Hindlimb muscle (tissue), 1 donor: ENCODE measurements around the gene SDC3. TPM values are rescaled to one million over a fixed set of nuclear protein-coding genes. Genes with fewer than 3 reads are reported as not detected.
"Not testable (repeated sequence)": the region's sequence is repeated elsewhere in the genome, so short reads cannot be mapped to it uniquely, and the experiment has no call there.

Experiments
- DNase-seq: peaks from one replicate; pipeline ENCODE4 v3.0.0-alpha.2; 2013
- polyA plus RNA-seq: library from polyadenylated mRNA; unstranded; fragments of 120-200 nt; gene quantifications from one replicate; pipeline ENCODE4 v1.2.1, GENCODE V29; 2013; ENCODE audit not compliant: insufficient read length

SDC3 gene, protein sequence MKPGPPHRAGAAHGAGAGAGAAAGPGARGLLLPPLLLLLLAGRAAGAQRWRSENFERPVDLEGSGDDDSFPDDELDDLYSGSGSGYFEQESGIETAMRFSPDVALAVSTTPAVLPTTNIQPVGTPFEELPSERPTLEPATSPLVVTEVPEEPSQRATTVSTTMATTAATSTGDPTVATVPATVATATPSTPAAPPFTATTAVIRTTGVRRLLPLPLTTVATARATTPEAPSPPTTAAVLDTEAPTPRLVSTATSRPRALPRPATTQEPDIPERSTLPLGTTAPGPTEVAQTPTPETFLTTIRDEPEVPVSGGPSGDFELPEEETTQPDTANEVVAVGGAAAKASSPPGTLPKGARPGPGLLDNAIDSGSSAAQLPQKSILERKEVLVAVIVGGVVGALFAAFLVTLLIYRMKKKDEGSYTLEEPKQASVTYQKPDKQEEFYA
- polyA plus RNA-seq: 36.0 TPM

DNA sequence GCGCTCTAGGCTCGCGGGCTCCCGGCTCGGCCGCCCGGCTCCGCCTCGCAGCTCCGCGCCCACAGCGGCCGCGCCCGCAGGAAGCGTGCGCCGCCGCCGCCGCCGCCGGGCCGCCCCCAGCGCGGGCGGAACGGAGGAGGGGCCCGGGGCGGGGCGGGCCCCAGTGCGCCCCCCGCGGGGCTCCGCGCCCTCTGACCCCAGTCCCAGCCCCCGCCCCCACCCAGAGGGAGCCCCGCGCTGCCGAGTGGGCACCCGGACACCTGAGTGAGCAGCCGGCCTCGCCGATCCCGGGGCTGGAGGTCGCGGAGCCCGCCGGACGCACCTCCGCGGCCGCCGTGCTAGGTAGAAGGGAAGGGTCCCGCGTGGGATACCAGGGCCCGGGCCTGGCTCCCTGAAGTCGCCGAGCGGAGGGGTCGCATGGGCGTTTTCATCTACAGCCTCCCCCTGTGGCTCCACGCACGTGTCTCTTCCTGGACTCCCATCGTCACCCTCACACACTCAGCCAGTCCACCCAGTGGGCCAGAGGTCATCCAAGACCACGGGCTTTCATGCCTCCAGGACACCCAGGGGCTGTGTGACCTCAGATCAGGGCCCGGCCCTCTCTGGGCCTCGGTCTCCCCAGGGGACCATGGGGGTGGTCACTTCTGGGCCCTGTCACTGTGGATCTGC, at the start of gene SDC3:
Gene SDC3, minus strand, starts transcription at position 63 of the 669 bp plus-strand sequence. CDS start 172 bp downstream, outside the sequence.
- DNase-seq: peak; percentile 42

DNA sequence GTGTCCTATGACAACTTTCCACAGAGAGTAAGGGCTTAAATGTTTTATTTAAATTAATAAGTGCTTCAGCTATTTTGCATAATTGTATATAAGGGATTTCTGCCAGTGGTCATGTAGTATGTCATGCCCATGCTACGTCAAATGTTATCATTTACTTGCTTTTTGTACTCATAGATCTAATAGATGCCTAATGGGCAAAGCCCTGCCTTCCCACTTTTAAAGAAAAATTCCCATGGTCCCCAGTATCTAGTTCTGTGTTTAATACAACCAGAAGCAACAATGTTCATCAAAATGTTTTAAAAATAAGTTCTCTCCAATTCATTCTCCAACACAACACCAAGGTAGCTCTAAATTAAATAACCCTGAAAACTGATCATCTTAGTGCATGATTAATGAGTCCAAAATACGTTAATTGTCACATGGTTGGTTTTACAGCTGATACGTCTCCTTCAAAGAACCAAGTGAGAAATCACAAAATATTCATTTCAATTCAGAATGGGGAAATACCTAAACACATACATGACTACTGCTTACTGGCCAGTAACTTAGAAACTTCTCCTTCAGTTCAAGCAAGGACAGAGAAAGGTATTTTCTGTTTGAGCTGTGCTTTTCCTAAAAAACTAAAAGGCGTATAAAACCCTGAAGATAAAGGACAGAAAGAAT, 49.1 kb upstream of the SDC3 start:
- DNase-seq: no peak

DNA sequence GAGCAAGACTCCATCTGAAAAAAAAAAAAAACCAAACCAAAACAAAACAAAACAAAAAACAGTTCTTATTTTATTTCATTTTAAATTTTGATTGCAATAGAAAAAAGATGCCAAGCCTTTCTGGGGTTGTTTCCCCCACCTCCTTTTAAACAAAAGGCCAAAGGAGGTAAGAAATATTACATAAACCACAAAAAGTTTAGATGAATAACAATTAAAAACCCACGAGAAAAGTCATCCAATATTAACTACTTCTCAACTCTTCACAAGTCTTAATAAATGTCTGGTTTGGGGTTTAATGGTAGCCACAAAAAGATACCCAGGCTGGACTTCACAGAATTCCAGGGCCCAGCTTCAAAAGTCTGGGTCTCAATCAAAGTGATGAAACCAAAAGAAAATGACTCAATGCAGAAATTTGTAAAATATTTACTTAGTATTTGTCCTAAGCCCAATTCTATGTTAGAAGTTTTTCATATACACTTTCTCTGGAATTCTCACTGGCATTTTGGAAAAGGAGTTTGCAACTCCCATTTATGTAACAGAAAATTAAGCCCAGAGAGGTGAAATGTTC, 47.0 kb upstream of the SDC3 start:
- no peak for DNase-seq

DNA sequence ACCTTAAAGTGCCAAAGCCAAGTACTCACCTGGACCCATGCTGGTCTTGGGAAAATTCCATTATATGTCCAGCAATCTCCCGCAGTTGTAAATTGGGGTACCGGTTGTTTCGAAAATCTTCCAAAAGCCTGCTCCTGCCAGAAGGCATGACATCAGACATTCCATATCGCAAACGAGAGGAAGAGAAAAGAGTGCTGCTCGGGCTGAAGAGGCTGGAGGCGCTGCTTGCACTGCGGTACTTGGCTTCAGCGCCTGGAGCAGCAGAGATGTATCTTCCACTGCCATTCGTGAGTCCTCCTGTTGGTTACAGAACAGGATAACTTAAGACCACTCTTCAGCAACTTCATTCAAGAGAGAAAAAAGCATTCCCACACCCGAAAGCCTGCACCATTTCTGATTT, 45.1 kb upstream of the SDC3 start:
- no peak for DNase-seq

DNA sequence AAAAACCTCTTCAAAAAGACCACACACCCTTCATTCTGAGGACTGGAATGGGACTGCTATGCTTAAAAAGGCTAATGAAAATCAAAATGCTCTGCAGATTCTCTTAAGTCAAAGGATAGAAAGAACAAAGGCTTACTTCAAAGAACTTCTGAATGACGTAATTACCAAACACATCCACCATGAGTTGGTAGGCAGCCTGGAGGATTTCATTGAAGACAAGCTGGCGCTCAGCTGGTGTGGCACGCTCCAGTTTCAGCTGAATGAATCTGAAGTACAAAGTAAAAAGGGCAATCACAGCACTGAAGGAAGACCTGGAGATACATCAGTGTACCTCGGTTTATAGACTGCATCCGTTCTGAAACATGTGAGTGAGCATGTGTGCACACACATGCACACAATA, 43.5 kb upstream of the SDC3 start:
- DNase-seq: no peak

DNA sequence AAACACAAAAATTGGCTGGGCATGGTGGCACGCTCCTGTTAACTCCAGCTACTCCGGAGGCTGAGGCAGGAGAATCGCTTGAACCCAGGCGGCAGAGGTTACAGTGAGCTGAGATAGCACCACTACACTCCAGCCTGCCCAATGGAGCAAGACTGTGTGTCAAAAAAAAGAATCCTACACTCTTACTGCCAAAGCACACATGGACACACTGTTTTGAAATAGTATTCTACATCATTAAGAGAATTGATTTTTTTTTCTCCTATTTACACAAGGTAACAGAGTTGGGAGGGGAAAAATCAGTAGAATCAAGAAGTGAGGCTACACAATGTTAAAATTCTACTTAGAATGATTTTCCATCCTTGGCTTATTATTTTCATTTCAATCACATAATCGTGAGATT, 42.1 kb upstream of the SDC3 start:
- no peak for DNase-seq

DNA sequence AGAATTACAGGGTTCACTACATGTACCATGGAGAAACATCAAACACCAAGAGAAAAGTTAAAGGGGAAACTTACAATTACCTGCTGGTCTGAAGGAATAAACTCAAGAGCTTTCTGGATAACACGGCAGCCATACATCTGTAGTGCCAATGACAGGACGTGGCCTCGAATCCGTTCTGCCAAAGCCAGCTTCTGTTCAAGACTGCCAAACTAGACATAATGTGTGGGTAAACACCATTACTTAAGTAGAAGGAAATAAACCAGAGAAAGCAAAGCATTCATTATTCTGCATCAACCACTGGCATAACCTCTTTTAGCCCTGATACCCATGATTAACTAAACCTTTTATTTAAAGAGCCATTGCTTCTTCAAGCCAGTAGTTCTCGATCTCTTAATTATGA, 41.5 kb upstream of the SDC3 start:
- DNase-seq: no peak

DNA sequence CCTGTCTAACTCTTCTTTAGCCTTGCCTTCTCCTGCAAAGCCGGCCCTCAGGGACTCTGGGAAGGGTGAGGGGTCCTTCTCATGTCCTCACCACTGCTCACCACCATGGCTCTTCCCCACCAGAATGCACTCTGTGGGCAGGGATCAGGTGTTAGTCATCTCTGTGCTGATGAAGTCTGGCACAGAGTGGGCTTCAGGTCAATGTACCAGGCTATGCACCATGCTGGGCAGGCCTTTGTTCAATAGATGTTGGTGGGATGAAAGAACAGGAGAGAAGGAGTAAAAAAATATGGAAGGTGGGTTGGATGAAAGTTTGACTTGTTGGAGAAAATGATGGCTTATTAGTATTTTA, 40.9 kb upstream of the SDC3 start:
- not testable (repeated sequence) for DNase-seq

DNA sequence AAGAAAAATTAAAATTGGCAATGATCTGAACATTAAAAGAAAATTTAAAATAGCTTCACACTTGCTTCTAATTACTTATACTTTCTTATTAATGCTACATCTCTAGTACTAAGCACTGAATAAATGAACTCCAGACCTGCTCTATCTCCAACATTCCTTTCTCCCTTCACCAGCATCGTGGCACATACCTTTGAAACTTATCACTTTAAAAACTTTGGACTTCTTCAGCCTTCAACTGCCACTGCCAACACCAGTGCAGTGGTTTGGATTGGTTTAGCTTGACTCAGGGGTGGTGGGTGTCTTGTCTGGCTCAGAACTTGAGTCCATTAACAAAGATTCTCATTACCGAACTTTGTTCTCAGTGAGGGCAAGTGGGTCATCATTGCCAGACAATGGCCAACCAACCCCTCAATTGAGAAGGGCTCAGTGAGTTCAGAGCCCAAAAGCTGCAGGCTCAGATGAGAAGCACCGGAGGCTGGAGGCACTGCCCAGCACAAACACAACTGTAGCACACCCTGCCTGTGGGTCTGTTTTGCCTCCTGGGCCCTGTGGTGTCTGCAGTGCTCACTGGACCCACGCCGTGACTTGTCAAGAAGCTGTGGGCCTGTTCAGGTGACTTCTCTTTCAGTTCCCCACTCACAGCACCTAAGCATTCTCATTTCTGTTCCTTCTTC, 40.4 kb upstream of the SDC3 start:
- DNase-seq: not testable (repeated sequence)

DNA sequence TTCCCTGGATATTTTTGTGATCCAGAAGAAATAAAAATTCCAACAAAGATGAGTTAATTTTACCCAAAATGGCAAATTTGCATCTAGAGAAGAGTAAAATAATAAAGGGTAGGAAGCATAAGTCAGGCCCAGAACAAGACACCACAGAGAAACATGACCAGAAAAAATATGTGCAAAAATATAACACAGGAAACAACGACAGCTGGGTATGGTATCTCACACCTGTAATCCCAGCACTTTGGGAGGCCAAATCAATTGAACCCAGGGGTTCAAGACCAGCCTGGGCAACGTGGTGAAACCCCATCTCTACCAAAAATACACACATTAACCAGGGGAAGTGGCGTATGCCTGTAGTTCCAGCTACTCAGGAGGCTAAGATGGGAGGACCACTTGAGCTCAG, 39.7 kb upstream of the SDC3 start:
- no peak for DNase-seq

DNA sequence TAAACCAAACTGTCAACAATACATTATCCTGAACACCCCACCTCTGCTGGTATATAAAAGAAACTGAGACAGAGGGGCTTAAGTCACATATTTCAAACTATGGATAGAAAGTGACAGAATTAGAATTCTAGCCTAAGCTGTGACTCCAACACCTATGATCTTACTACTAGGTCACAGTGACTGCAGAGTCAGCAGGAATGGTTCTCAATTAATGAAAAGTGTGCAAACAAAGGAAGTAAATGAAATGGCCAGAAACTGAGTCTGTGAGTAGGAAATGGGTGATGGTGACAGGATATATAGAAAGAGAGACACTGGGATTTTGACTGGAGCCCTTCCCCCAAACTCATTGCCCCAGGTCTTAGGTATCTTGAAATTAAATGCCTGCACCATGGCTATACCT, 38.7 kb upstream of the SDC3 start:
- DNase-seq: no peak

DNA sequence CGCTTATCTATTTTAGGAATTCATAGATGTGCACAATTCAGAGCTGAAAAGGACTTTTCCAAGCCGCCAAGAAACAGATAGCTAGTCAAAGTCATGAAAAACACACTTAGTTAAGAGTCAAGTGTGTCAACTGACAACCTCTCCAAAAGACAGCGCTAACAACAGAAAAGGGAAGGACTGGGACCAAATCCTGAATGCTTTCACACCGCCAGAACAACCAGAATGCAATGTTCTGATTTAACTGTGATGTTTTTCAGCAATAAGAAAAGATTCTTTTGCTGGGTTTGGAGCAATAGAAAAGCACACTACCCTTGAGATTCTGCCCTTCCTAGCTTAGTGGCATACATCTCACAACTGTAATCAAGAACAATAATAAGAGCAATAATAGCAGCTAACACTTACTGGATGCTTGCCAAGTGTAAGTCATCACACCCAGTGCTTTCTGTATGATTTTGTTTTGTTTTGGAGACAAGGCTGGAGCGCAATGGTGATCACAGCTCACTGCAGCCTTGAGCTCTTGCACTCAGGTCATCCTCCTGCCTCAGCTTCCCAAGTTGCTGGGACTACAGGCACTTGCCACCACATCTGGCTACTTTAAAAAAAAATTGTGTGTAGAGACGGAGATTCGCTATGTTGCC, 33.9 kb upstream of the SDC3 start:
- DNase-seq: no peak

DNA sequence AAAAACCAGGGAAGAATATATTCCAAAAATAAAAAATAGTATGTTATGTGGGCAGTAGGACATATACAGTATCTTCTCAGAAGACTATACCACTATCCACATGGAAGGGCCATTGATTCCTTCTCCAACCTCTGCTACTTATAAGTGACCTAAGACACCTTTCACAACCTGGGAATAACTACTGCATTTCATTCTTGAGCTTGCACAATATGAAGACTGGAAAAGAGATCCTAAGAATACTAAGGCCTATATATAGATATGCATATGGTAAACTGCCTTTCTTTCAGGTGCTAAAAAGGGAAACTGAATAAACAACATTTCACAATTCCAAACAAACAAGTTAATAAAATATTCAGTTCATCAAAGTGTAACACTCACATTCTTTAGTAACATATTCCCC, 32.0 kb upstream of the SDC3 start:
- DNase-seq: no peak

DNA sequence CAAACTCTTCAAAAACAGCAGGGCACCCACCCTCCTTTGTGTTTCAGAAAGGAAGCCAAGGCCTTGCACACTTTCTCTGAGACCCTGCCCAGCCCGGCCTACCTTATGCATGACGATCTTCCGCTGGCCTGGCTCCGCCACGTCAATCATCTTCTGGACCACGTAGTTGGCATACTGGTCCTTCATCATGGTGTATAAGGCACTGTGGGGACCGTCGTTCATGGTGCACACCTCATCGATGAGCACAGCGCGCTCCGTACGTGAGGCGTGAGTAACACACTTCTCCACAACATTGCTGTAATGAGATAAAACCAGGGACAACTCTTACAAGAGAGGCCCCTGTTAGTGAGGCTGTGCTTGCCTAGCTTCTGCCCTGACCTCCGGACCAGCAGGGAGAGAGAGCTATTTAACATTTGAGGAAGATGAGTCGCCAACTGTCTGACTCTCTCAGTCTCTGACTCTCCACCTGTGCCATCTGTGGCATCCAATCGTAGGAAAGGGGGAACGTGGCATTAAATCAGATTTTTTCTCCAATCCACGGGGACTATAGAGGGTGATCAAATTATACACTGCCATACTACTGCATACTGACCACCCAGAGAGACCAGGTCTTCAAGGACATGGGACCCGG, 28.1 kb upstream of the SDC3 start:
- DNase-seq: no peak

DNA sequence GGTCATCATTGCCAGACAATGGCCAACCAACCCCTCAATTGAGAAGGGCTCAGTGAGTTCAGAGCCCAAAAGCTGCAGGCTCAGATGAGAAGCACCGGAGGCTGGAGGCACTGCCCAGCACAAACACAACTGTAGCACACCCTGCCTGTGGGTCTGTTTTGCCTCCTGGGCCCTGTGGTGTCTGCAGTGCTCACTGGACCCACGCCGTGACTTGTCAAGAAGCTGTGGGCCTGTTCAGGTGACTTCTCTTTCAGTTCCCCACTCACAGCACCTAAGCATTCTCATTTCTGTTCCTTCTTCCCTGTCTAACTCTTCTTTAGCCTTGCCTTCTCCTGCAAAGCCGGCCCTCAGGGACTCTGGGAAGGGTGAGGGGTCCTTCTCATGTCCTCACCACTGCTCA, 27.2 kb upstream of the SDC3 start:
- not testable (repeated sequence) for DNase-seq

DNA sequence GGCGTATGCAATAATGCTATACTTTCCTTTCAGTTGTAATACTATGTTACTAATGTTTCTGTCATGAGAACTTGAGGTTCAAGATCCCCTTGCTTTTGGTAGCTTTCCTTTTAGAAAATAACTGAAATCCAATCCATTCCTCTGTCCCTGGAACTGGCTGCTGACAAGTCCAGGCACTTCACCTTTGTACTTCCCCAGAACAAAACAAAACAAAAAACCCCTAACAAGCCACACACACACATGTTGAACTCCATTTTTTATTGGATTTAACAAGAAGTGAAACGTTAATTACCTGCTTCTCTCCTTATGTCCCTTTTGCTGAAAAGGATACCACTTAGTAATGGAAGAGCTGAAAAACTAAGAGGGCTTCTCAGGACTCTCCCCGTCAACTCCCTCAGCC, 26.1 kb upstream of the SDC3 start:
- DNase-seq: no peak

DNA sequence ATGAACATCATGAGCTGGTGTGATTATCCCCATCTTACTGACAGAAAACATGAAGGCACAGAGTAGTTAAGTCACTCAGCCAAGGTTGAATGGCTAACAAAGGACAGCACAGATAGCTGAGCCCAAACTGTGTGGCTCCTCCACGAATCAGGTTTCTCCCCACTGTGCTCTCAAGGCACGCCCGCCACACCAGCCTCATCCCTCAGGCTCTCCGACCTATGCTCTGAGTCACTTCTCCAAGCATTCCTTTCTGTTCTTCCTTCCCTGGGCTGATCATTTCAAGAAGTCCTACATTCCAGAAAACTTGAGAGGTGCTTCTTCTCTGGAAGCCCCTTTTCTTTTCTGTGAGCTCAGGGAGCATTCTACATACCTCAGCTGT, 25.3 kb upstream of the SDC3 start:
- DNase-seq: no peak

DNA sequence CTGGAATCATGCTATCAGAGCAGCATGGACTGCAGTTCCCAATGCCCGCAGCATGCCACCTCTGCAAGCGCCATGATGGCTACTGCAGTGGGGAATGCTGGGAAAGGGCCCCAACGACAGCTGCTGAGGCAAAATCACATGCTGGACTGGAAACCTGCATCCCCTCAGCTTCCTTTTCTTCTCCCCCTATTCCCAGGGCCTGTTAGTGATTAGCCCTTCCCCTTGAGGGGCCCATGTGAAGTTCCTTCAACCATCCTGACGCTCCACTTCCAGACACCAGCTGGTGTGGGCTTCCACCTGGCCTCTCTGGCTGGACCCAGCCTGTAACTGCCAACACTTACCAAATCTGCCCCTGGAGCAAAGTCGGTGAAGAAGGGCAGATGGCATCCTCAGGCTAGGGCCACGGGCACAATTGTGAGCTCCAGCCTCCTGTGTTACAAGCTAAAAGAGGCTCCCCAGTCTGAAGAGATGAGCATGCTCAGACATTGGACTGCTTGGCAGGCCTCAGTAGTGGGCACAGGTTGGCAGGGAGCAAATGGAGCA, 22.1 kb upstream of the SDC3 start:
- DNase-seq: no peak

DNA sequence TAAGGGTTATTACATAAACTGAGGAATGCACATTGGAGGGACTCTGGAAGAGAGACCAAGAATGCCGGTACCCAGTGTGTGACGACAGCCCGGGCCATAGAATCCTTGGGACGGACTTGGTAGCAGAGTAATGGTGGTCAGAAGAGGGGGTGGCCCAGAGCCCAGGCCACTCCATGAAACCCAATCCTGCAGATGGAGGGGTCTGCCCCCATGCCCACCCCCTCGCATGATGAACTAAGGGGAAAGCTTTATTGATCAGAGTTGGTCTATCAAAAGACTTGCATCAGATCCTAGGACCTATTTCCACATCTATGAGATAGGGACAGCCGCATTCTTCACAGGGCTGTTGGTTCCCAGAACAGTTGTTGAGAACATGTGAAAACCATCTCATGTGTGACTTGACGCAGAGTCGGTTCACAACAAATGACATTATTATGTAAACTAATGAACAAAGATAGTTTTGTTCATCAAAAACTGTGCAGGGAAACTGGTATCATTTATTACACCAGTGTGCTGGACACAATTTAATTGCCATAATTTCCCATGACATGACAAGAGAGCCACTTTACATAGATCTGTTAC, 21.5 kb upstream of the SDC3 start:
- no peak for DNase-seq

DNA sequence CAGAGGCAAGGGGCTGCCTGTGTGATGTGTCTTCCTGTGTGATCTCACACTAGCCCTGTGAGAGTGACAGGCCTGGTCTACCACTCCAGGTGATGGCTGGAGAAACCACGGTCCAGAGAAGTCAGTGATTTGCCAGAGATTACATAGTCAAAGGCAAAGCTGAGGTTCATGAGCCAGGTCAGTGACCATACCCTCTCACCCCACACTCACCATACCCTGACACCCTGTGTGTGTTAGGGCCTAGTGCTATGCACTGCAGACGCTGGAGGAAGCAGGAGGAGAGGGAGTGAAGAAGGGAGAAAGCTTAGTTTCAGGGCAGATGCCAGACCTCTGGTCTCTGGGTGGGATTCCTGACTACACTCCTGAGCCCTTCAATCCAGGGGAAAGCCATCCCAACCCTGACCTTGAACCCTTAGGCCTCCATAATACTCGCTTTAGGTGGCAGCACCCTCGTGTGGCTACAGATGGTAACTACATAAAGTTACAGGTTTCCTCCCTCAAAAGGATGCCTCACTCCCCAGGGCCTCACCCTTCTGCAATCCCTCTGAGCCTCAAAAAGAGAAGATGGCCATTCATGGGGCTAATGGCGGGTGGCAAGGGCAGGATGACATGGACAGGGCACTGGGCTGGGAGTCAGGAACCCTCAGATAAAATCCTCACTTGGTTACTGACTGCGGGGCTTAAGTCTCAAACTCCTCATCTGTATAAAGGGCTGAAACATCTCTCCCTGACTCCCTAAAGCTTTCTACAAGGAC, 20.8 kb upstream of the SDC3 start:
- no peak for DNase-seq
